Measurements from ENCODE around the gene SMAD5.

DNA sequence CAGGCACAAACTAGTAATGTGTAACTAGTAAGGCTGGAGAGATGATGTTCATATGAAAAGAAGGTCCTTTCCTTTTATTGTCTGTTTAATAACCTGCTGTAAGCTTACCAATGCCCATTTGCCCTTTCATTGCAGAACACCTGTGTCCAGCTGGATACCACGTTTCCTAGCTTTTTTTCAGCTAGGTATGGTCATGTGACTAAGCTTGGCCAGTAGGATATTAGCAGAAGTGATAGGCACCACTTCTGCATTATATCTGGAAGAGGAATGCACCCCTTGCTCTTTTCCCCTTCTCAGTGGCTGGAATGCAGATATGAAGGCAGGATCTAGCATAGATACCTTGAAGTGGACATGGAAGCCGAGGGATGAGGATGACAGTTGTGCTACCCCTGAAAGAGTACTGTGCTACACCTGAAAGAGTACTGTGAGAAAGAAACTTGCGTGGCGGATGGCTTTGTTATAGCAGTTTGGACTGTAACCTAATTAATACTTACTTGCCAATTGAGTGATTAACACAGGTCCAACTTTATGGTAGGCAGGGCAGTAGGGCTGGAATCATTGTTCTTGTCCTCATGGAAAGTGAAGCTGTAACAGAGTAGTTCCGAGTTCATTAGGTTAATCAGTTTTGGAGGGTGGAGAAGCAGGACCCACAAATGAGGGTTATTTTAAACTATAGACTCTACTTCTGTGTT is 53.5 kb downstream of the SMAD5 start:
- TF ChIP-seq, protein P1, sequence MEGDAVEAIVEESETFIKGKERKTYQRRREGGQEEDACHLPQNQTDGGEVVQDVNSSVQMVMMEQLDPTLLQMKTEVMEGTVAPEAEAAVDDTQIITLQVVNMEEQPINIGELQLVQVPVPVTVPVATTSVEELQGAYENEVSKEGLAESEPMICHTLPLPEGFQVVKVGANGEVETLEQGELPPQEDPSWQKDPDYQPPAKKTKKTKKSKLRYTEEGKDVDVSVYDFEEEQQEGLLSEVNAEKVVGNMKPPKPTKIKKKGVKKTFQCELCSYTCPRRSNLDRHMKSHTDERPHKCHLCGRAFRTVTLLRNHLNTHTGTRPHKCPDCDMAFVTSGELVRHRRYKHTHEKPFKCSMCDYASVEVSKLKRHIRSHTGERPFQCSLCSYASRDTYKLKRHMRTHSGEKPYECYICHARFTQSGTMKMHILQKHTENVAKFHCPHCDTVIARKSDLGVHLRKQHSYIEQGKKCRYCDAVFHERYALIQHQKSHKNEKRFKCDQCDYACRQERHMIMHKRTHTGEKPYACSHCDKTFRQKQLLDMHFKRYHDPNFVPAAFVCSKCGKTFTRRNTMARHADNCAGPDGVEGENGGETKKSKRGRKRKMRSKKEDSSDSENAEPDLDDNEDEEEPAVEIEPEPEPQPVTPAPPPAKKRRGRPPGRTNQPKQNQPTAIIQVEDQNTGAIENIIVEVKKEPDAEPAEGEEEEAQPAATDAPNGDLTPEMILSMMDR (IDR thresholded peaks at IDR 0.05) = no peak
- TF ChIP-seq POLR2A (IDR thresholded peaks at IDR 0.05) = no peak
